Adrenal gland (tissue), 12 donors: ENCODE measurements around the gene GABRA5. TPM values are rescaled to one million over a fixed set of nuclear protein-coding genes. Genes with fewer than 3 reads are reported as not detected.

Experiments used
- DNase-seq, 7 donors: peaks; one replicate each; pipeline ENCODE4 v3.0.0-alpha.2; 2019 to 2020
- H3K27ac ChIP-seq, 5 donors: fragments of 200-600 bp; sonication (generic) in 4 of 5; 1 replicate in 3 of 5; 2 replicates in 2 of 5; pipeline versions ENCODE4 v1.5.1 to v1.8.0; 2016 to 2020; ENCODE audit warnings: mild to moderate bottlenecking in 1 of 5
- H3K27me3 ChIP-seq: fragments of 200-600 bp; 2 replicates; pipeline ENCODE4 v1.8.0; 2021
- H3K36me3 ChIP-seq, 2 donors: fragments of 200-600 bp; replicated peaks in 1 of 2; 1 replicate in 1 of 2; 2 replicates in 1 of 2; pipeline versions ENCODE4 v1.5.1 to v1.8.0; 2018 to 2022
- H3K4me1 ChIP-seq, 2 donors: fragments of 200-600 bp; replicated peaks in 1 of 2; 1 replicate in 1 of 2; 2 replicates in 1 of 2; pipeline versions ENCODE4 v1.5.1 to v1.8.0; 2018 to 2021
- H3K4me3 ChIP-seq, 4 donors: fragments of 200-600 bp; sonication (generic) in 3 of 4; one replicate each; pipeline ENCODE4 v1.5.1; 2016 to 2018
- H3K9me3 ChIP-seq, 3 donors: fragments of 200-600 bp; sonication (generic) in 1 of 3; replicated peaks in 1 of 3; 1 replicate in 2 of 3; 2 replicates in 1 of 3; pipeline versions ENCODE4 v1.5.1 to v1.8.0; 2016 to 2021
- POLR2A ChIP-seq, 2 donors: fragments of 450-650 bp; IDR thresholded peaks; one replicate each; pipeline ENCODE4 v1.6.1; 2017; ENCODE audit warnings: antibody characterized with exemption in 2 of 2, mild to moderate bottlenecking in 2 of 2, moderate library complexity in 1 of 2
- WGBS, 4 donors: extraction: QIAGEN DNeasy Blood & Tissue Kit in 2 of 4; methylation state at CpG; one replicate each; pipeline versions ENCODE4 v1.1.5 to v1.1.7; 2013 to 2017; 5-methylcytosine and 5-hydroxymethylcytosine counted together
- intact Hi-C, 2 donors: fragments of 100-400 bp; cut with DNase I; formaldehyde crosslinking; loops; one replicate each; pipeline versions ENCODE4 v1.14.1 to v1.15.0; 2022 to 2023
- polyA plus RNA-seq, 3 donors: library from polyadenylated mRNA; stranded (reverse); fragments of 200-250 nt in 2 of 3; fragments of 350-450 nt in 1 of 3; fragmentation: Illumina TruSeq in 1 of 3; extraction: RNeasy Lipid Tissue Mini Kit (QIAGEN cat#74804) in 1 of 3; gene quantifications; one replicate each; pipeline ENCODE4 v1.2.3, GENCODE V29; 2013 to 2014
- total RNA-seq, 9 donors: library from RNA; depleted of rRNA in 4 of 9; stranded (reverse); fragments of >200 nt in 4 of 9; fragments of 120-200 nt in 1 of 9; fragmentation: NEBNext Ultra II Directional in 1 of 9; extraction: Animal tissue kit (Norgen Biotek cat#: 25700) in 1 of 9; gene quantifications; one replicate each; pipeline versions ENCODE4 v1.1.0 to v1.2.4, GENCODE V29; 2013 to 2023
- TF ChIP-seq, protein P1 (sequence below), 6 experiments: fragments of 450-650 bp in 4 of 6; fragments of 200-600 bp in 2 of 6; sonication (generic) in 1 of 6; IDR thresholded peaks; 1 replicate in 5 of 6; 2 replicates in 1 of 6; pipeline versions ENCODE4 v1.5.1 to v1.8.0; 2016 to 2021; ENCODE audit warnings: antibody characterized with exemption in 6 of 6, mild to moderate bottlenecking in 2 of 6, moderate library complexity in 1 of 6
- donor health status: healthy with polysubstance abuse.
- donor health status: Bipolar disorder and iron deficiency.
- donor health status: DM: yes; HTN: yes; CAD: no.
- donor health status: DM: no; HTN: no; CAD: no.
- donor health status: DM: no; HTN: no; CAD: no.
- donor health status: DM: yes; HTN: yes; CAD: no.

GABRA5 gene
- total and polyA plus RNA-seq, 12 donors: 0.11 TPM; not detected in 11

DNA sequence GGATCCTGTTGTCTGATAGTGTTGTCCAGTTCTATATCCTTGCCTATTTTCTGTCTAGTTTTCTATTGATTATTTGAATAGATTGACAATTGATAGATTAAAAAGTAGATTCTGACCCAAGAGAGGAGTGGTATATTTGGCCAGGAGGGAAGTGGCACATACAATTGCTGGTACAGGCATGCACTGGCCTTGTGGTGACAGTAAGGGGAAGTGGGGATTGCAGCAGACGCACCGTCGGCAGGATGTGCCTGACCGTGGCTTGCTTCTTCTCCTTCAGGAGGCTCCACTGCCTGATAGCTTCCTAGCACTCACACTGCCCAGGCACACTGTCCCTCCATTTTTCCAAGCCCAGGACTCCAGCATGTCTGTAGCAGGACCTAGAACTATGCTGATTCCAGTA lies 114.6 kb downstream of the GABRA5 start:
- Histone ChIP-seq H3K4me1 (no peaks in the 10 kb centered on the region), H3K27ac (no peak overlapping the region), H3K4me3 (no peak overlapping the region), H3K27me3 (no peaks in the 10 kb centered on the region), H3K9me3 (no peaks in the 10 kb centered on the region), H3K36me3 (no peaks in the 10 kb centered on the region)
- TF ChIP-seq POLR2A (IDR thresholded peaks at IDR 0.05): no peak
- TF ChIP-seq, protein P1, sequence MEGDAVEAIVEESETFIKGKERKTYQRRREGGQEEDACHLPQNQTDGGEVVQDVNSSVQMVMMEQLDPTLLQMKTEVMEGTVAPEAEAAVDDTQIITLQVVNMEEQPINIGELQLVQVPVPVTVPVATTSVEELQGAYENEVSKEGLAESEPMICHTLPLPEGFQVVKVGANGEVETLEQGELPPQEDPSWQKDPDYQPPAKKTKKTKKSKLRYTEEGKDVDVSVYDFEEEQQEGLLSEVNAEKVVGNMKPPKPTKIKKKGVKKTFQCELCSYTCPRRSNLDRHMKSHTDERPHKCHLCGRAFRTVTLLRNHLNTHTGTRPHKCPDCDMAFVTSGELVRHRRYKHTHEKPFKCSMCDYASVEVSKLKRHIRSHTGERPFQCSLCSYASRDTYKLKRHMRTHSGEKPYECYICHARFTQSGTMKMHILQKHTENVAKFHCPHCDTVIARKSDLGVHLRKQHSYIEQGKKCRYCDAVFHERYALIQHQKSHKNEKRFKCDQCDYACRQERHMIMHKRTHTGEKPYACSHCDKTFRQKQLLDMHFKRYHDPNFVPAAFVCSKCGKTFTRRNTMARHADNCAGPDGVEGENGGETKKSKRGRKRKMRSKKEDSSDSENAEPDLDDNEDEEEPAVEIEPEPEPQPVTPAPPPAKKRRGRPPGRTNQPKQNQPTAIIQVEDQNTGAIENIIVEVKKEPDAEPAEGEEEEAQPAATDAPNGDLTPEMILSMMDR (IDR thresholded peaks at IDR 0.05): no peak
- no peak for DNase-seq
- intact Hi-C loops: no loop called here
- WGBS, 4 donors: 72 to 82% (median 80%) methylated on average over 4 of the region's 4 CpGs

DNA sequence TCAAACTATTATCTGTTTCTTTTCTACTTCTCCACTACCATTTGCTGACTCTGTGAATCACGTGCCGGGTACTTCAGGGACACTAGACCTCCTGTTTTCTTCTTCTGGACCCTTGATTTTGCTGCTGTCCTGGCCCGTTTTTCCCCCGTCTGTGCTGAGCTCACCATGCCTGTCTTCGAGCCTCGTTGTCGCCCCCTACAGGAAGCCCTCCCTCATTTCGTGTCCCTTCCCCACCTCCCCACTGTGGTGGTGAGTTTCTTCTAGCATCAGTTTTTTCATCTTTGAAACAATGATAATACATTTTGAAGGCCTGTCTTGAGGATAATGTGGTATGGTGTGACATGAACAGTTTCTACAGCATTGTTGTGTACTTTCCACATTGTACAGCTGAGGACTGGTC lies 117.0 kb downstream of the GABRA5 start:
- no peaks in the 10 kb centered on the region for H3K27me3 ChIP-seq
- no peak overlapping the region for H3K4me3 ChIP-seq
- H3K27ac ChIP-seq: no peak overlapping the region
- DNase-seq: no peak
- intact Hi-C loops: no loop called here
- WGBS, 4 donors: 72 to 79% (median 76%) methylated on average over 8 of the region's 8 CpGs
- H3K9me3 ChIP-seq: no peaks in the 10 kb centered on the region
- no peaks in the 10 kb centered on the region for H3K36me3 ChIP-seq
- H3K4me1 ChIP-seq: no peaks in the 10 kb centered on the region
- TF ChIP-seq, protein P1 (IDR thresholded peaks at IDR 0.05): no peak
- TF ChIP-seq POLR2A (IDR thresholded peaks at IDR 0.05): no peak

DNA sequence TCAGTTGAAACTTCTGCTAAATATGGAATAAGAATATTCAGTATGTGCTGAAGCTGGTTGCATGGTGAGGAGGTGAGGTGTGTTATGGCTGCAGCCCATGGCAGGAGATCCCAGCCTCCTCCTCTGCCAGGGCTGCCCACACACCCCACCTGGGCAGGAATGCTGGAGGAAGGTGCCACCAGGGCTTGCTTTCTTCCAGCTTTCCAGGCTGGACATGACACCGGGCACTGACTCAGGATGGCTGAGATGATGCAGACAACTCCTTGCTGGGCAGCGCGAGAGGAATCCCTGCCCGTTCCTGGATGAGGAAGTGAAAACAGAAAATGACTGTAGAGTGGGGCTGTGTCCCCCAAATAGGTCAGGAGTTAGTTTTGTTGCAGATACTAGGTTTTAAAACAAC lies 118.2 kb downstream of the GABRA5 start:
- Histone ChIP-seq H3K9me3 (no peaks in the 10 kb centered on the region), H3K4me1 (no peaks in the 10 kb centered on the region), H3K36me3 (no peaks in the 10 kb centered on the region), H3K4me3 (no peak overlapping the region), H3K27ac (no peak overlapping the region), H3K27me3 (no peaks in the 10 kb centered on the region)
- WGBS, 4 donors: 80 to 92% (median 87%) methylated on average over 3 to 4 of the region's 4 CpGs
- TF ChIP-seq, protein P1 (IDR thresholded peaks at IDR 0.05): no peak
- no peak for DNase-seq
- intact Hi-C loops: no loop called here

DNA sequence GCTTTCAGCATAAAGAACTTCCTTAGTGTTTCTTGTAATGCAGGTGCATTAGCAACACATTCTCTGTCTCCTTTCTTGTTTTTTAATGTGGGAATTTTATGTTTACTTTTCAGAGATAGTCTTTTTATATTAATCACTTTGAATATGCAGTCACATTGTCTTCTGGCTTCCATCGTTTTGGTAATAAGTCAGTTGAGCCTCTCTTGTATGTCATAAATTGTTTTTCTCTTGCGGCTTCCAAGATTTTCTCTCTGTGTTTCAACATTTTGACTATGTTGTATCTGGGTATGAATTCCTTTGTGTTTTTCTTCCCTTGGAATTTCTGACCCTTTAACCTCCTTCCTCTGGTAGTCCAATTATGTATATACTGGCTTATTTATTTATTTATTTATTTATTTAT lies 129.4 kb downstream of the GABRA5 start:
- no peaks in the 10 kb centered on the region for H3K36me3 ChIP-seq
- H3K4me3 ChIP-seq: no peak overlapping the region
- no peaks in the 10 kb centered on the region for H3K4me1 ChIP-seq
- no peak for DNase-seq
- TF ChIP-seq, protein P1 (IDR thresholded peaks at IDR 0.05): no peak
- TF ChIP-seq POLR2A (IDR thresholded peaks at IDR 0.05): no peak
- WGBS, 4 donors: 86 to 97% (median 92%) methylated on average over 2 of the region's 2 CpGs
- peaks cover 4% of the 10 kb centered on the region for H3K27me3 ChIP-seq
- intact Hi-C loops: no loop called here
- no peak overlapping the region for H3K27ac ChIP-seq
- H3K9me3 ChIP-seq: no peaks in the 10 kb centered on the region

Other genes starting within 250 kb of the GABRA5 start
- gene GABRB3, start 94.0 kb upstream of the GABRA5 start, total RNA-seq: 10 to 100 TPM in 1 of 9 donors, 1 to 10 TPM in 7, under 1 TPM in 1; 0.95 to 13.3 (median 3.1) TPM
- 10 to 100 TPM in 1 of 3 donors, 1 to 10 TPM in 2; 1.1 to 11.3 (median 2.6) TPM for gene GABRB3, start 94.0 kb upstream of the GABRA5 start, polyA plus RNA-seq
- under 1 TPM in 4 of 9 donors, not detected in 5; 0.11 to 0.88 (median 0.57) TPM for gene GABRG3, start 104.1 kb downstream of the GABRA5 start, total RNA-seq
- 1 to 10 TPM in 1 of 3 donors, under 1 TPM in 2; 0.08 to 1.1 (median 0.10) TPM for gene GABRG3, start 104.1 kb downstream of the GABRA5 start, polyA plus RNA-seq